H1 (cell line): ENCODE data around the gene ARHGAP15. TPM values are rescaled to one million over a fixed set of nuclear protein-coding genes. Genes with fewer than 3 reads are reported as not detected.

ENCODE experiments used
- CTCF ChIA-PET: fragments of 300-600 bp; sonication (Branson Sonifier 250); formaldehyde crosslinking; loops from one replicate; lab custom pipeline; 2021; ENCODE audit not compliant: partially characterized antibody; lab: Charles Lee
- POLR2A ChIA-PET: fragments of 300-600 bp; sonication (Branson Sonifier 250); formaldehyde crosslinking; loops from one replicate; lab custom pipeline; 2021; ENCODE audit warnings: inconsistent platforms; ENCODE audit not compliant: partially characterized antibody; lab: Charles Lee
- DNase-seq, 2 experiments: peaks; one replicate each; pipeline versions ENCODE4 v3.0.0 to v3.0.0-alpha.2; 2010 to 2022; ENCODE audit warnings: low spot score in 2 of 2, low read depth in 1 of 2, mixed read lengths in 1 of 2
- FAIRE-seq: peaks from 2 replicates; lab custom pipeline; 2011; peaks lifted over from hg19 to GRCh38; lab: Jason Lieb, UNC
- H2AFZ ChIP-seq: 2 replicates; pipeline ENCODE4 v1.8.1; 2012; ENCODE audit warnings: low read length, inconsistent platforms
- H2AK5ac ChIP-seq: 2 replicates; pipeline ENCODE4 v1.6.1; 2013; ENCODE audit warnings: low read depth, low read length
- H2BK120ac ChIP-seq: replicated peaks from 2 replicates; pipeline ENCODE3; 2013; ENCODE audit warnings: low read depth, low read length, inconsistent platforms
- H2BK12ac ChIP-seq: 2 replicates; pipeline ENCODE4 v1.6.1; 2013; ENCODE audit warnings: low read depth, low read length
- H2BK15ac ChIP-seq: 2 replicates; pipeline ENCODE4 v1.6.1; 2013; ENCODE audit warnings: low read length
- H2BK20ac ChIP-seq: 2 replicates; pipeline ENCODE4 v1.6.1; 2013; ENCODE audit warnings: low read length
- H2BK5ac ChIP-seq: 2 replicates; pipeline ENCODE4 v1.6.1; 2013; ENCODE audit warnings: low read depth, low read length
- H3K14ac ChIP-seq: 2 replicates; pipeline ENCODE4 v1.6.1; 2013; ENCODE audit warnings: inconsistent platforms; ENCODE audit not compliant: insufficient read length
- H3K18ac ChIP-seq: 2 replicates; pipeline ENCODE4 v1.6.1; 2013; ENCODE audit warnings: low read length; ENCODE audit errors: extremely low read depth
- H3K23ac ChIP-seq: 2 replicates; pipeline ENCODE4 v1.6.1; 2013; ENCODE audit warnings: inconsistent platforms; ENCODE audit not compliant: insufficient read length
- H3K23me2 ChIP-seq: 2 replicates; pipeline ENCODE4 v1.6.1; 2013; ENCODE audit warnings: low read depth, low read length
- H3K27ac ChIP-seq: 2 replicates; pipeline ENCODE4 v1.6.1; 2011; ENCODE audit warnings: low read depth, low read length, inconsistent platforms
- H3K27me3 ChIP-seq, 4 experiments: replicated peaks in 1 of 4; 1 replicate in 1 of 4; 2 replicates in 3 of 4; pipeline versions ENCODE4 v1.6.1 to v1.8.1; 2011 to 2013; ENCODE audit warnings: low read length in 3 of 4, mild to moderate bottlenecking in 3 of 4, inconsistent platforms in 2 of 4, mixed read lengths in 2 of 4, moderate library complexity in 1 of 4; ENCODE audit not compliant: control insufficient read depth in 3 of 4, insufficient read depth in 3 of 4; ENCODE audit errors: extremely low read depth in 1 of 4
- H3K36me3 ChIP-seq, 4 experiments: 2 replicates each; pipeline versions ENCODE4 v1.6.1 to v1.8.1; 2011 to 2013; ENCODE audit warnings: mild to moderate bottlenecking in 4 of 4, low read length in 3 of 4, moderate library complexity in 2 of 4, control low read depth in 1 of 4, inconsistent platforms in 1 of 4; ENCODE audit not compliant: insufficient read depth in 4 of 4, control insufficient read depth in 2 of 4
- H3K4ac ChIP-seq: replicated peaks from 2 replicates; pipeline ENCODE3; 2013; ENCODE audit warnings: low read length, low read depth, mixed read lengths, inconsistent platforms; ENCODE audit not compliant: insufficient read length
- H3K4me1 ChIP-seq, 4 experiments: replicated peaks in 1 of 4; 1 replicate in 1 of 4; 2 replicates in 3 of 4; pipeline versions ENCODE4 v1.6.1 to v1.8.1; 2011 to 2013; ENCODE audit warnings: low read length in 3 of 4, inconsistent platforms in 2 of 4, mixed read lengths in 1 of 4; ENCODE audit not compliant: insufficient read depth in 4 of 4, control insufficient read depth in 3 of 4
- H3K4me2 ChIP-seq, 2 experiments: 2 replicates each; pipeline versions ENCODE4 v1.6.1 to v1.8.1; 2011 to 2013; ENCODE audit warnings: low read depth in 2 of 2, low read length in 2 of 2, control low read depth in 1 of 2, inconsistent platforms in 1 of 2, mild to moderate bottlenecking in 1 of 2; ENCODE audit not compliant: insufficient read depth in 1 of 2
- H3K4me3 ChIP-seq, 4 experiments: fragments of 200-600, 300-600 bp in 1 of 4; sonication (generic), shearing (Covaris generic), sonication (Bioruptor Twin) in 1 of 4; 2 replicates each; pipeline versions ENCODE4 v1.5.1 to v1.8.1; 2011 to 2016; ENCODE audit warnings: low read length in 4 of 4, low read depth in 3 of 4, control low read depth in 2 of 4, inconsistent platforms in 2 of 4, mild to moderate bottlenecking in 2 of 4, mixed read lengths in 1 of 4, moderate library complexity in 1 of 4; ENCODE audit not compliant: insufficient read depth in 2 of 4; ENCODE audit errors: extremely low read depth in 1 of 4
- H3K56ac ChIP-seq: replicated peaks from 2 replicates; pipeline ENCODE3; 2013; ENCODE audit warnings: low read depth, mild to moderate bottlenecking, mixed read lengths, low read length, inconsistent platforms; ENCODE audit not compliant: insufficient read length
- H3K79me1 ChIP-seq: 2 replicates; pipeline ENCODE4 v1.6.1; 2013; ENCODE audit warnings: low read depth, low read length, control low read depth
- H3K79me2 ChIP-seq, 2 experiments: 2 replicates each; pipeline versions ENCODE4 v1.6.1 to v1.8.1; 2012 to 2013; ENCODE audit warnings: low read length in 2 of 2, mild to moderate bottlenecking in 2 of 2, inconsistent platforms in 1 of 2; ENCODE audit not compliant: insufficient read depth in 2 of 2, control insufficient read depth in 1 of 2
- H3K9ac ChIP-seq, 4 experiments: replicated peaks in 1 of 4; 1 replicate in 1 of 4; 2 replicates in 3 of 4; pipeline versions ENCODE4 v1.6.1 to v1.8.1; 2011 to 2013; ENCODE audit warnings: low read depth in 3 of 4, low read length in 3 of 4, control low read depth in 2 of 4, mild to moderate bottlenecking in 2 of 4, moderate library complexity in 2 of 4, inconsistent platforms in 1 of 4; ENCODE audit errors: extremely low read depth in 1 of 4
- H3K9me3 ChIP-seq, 2 experiments: 2 replicates each; pipeline versions ENCODE4 v1.6.1 to v1.8.1; 2012 to 2013; ENCODE audit warnings: mild to moderate bottlenecking in 2 of 2, moderate library complexity in 2 of 2, control low read depth in 1 of 2, inconsistent platforms in 1 of 2, low read depth in 1 of 2, low read length in 1 of 2, mixed read lengths in 1 of 2; ENCODE audit not compliant: insufficient read depth in 2 of 2
- H4K20me1 ChIP-seq, 2 experiments: replicated peaks in 1 of 2; 2 replicates each; pipeline versions ENCODE3 to v1.8.1; 2011 to 2013; ENCODE audit warnings: inconsistent platforms in 2 of 2, low read length in 2 of 2, mild to moderate bottlenecking in 1 of 2; ENCODE audit not compliant: insufficient read depth in 2 of 2, control insufficient read depth in 1 of 2
- H4K5ac ChIP-seq: 2 replicates; pipeline ENCODE4 v1.6.1; 2013; ENCODE audit warnings: low read length, low read depth, mixed read lengths, inconsistent platforms; ENCODE audit not compliant: insufficient read length
- H4K8ac ChIP-seq: 2 replicates; pipeline ENCODE4 v1.8.0; 2013; ENCODE audit warnings: mild to moderate bottlenecking, moderate library complexity, low read length, inconsistent platforms; ENCODE audit not compliant: insufficient read depth; ENCODE audit errors: extremely low read depth
- H4K91ac ChIP-seq: replicated peaks from 2 replicates; pipeline ENCODE3; 2013; ENCODE audit warnings: low read length, mixed read lengths, inconsistent platforms; ENCODE audit not compliant: insufficient read length
- CBX5 ChIP-seq: fragments of 300-800, 300-1000 bp; sonication (generic); IDR thresholded peaks from 2 replicates; pipeline ENCODE4 v1.7.1; 2016; ENCODE audit warnings: antibody characterized with exemption, low read length, low read depth
- HDAC2 ChIP-seq, 2 experiments: fragments of 300-600 bp in 1 of 2; sonication (generic) in 1 of 2; IDR thresholded peaks; 2 replicates each; pipeline ENCODE4 v1.6.1; 2011 to 2012; ENCODE audit warnings: low read depth in 2 of 2, low read length in 2 of 2, mild to moderate bottlenecking in 2 of 2, moderate library complexity in 2 of 2, borderline replicate concordance in 1 of 2, inconsistent platforms in 1 of 2
- KDM5A ChIP-seq: fragments of 200-600 bp; IDR thresholded peaks from 2 replicates; pipeline ENCODE4 v1.7.1; 2012; ENCODE audit warnings: mild to moderate bottlenecking, low read length, inconsistent platforms, mixed read lengths
- MAFK ChIP-seq: IDR thresholded peaks from 2 replicates; pipeline ENCODE4 v1.6.1; 2012; ENCODE audit warnings: low read depth, mild to moderate bottlenecking, improper control_type of control experiment, low read length
- NANOG ChIP-seq: IDR thresholded peaks from 2 replicates; pipeline ENCODE4 v1.6.1; 2011; ENCODE audit warnings: low read length, low read depth, mild to moderate bottlenecking, inconsistent platforms; ENCODE audit not compliant: insufficient read depth, poor library complexity, severe bottlenecking
- NRF1 ChIP-seq: IDR thresholded peaks from 2 replicates; pipeline ENCODE4 v1.6.1; 2011; ENCODE audit warnings: mild to moderate bottlenecking, low read depth, low read length, improper control_type of control experiment
- RAD21 ChIP-seq, 2 experiments: IDR thresholded peaks in 1 of 2; conservative IDR thresholded peaks in 1 of 2; 2 replicates each; pipeline ENCODE4 v1.6.1; 2011; ENCODE audit warnings: low read depth in 2 of 2, low read length in 2 of 2, improper control_type of control experiment in 1 of 2, inconsistent platforms in 1 of 2, mild to moderate bottlenecking in 1 of 2, moderate library complexity in 1 of 2
- SP2 ChIP-seq: IDR thresholded peaks from 2 replicates; pipeline ENCODE4 v1.6.1; 2012; ENCODE audit warnings: mild to moderate bottlenecking, low read length, inconsistent platforms
- TCF12 ChIP-seq: IDR thresholded peaks from 2 replicates; pipeline ENCODE4 v1.6.1; 2011; ENCODE audit warnings: low read depth, mild to moderate bottlenecking, low read length
- WGBS, 2 experiments: shearing (Covaris generic) in 1 of 2; methylation state at CpG; one replicate each; pipeline versions ENCODE4 v1.1.6 to v1.1.7; 2013 to 2015; ENCODE audit warnings: low lambda C conversion rate in 2 of 2, mixed read lengths in 2 of 2, inconsistent platforms in 1 of 2, low coverage in 1 of 2, missing lambda C conversion rate in 1 of 2; ENCODE audit not compliant: insufficient replicate concordance in 2 of 2, insufficient coverage in 1 of 2, insufficient read length in 1 of 2; ENCODE audit errors: extremely low coverage in 1 of 2, missing lambda C conversion rate in 1 of 2; 5-methylcytosine and 5-hydroxymethylcytosine counted together
- polyA plus RNA-seq, 7 experiments: library from polyadenylated mRNA; depleted of rRNA in 3 of 7; stranded (reverse) in 5 of 7; unstranded in 2 of 7; fragments of >200 nt in 5 of 7; fragments of 200-250 nt in 2 of 7; gene quantifications; 1 replicate in 5 of 7; 2 replicates in 1 of 7; 4 replicates in 1 of 7; pipeline versions ENCODE4 v1.2.1 to v1.2.3, GENCODE V29; 2011 to 2013; ENCODE audit warnings: missing spikeins in 2 of 7, mixed read lengths in 2 of 7
- total RNA-seq: library from RNA; stranded (reverse); fragmentation: NEBNext Ultra II Directional; extraction: Animal tissue kit (Norgen Biotek cat#: 25700); gene quantifications from 2 replicates; pipeline ENCODE4 v1.2.1, GENCODE V29; 2021
- TF ChIP-seq, protein P1 (sequence below): IDR thresholded peaks from 2 replicates; pipeline ENCODE4 v1.6.1; 2011; ENCODE audit warnings: low read length, improper control_type of control experiment

ARHGAP15 gene
- total and polyA plus RNA-seq, 2 of the 8 experiments (the other 6 are each of a cell fraction or from before 2014, with no cell fraction given) = not detected

- no peak for DNase-seq
- Histone ChIP-seq H3K9ac (no peak overlapping the region), H2BK120ac (no peak overlapping the region)
- TF ChIP-seq NANOG (no peak), SP2 (no peak), CBX5 (no peak), MAFK (no peak), KDM5A (no peak), NRF1 (no peak), HDAC2 (IDR thresholded peaks at IDR 0.05; ENCODE audit: borderline replicate concordance in 1 of 2, low read depth in 2 of 2, low read length in 2 of 2) (no peak), RAD21 (IDR thresholded peaks at IDR 0.05 in 1 of 2, conservative IDR thresholded peaks at IDR 0.05 in 1 of 2; ENCODE audit: low read depth in 2 of 2, low read length in 2 of 2) (no peak), TCF12 (no peak)
- TF ChIP-seq, protein P1, sequence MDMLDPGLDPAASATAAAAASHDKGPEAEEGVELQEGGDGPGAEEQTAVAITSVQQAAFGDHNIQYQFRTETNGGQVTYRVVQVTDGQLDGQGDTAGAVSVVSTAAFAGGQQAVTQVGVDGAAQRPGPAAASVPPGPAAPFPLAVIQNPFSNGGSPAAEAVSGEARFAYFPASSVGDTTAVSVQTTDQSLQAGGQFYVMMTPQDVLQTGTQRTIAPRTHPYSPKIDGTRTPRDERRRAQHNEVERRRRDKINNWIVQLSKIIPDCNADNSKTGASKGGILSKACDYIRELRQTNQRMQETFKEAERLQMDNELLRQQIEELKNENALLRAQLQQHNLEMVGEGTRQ = no peak
- TF ChIP-seq, all 59 proteins: peak for 0
- Histone ChIP-seq H4K91ac (no peak overlapping the region), H3K27me3 (no peaks in the 10 kb centered on the region), H4K5ac (no peak overlapping the region), H3K4me3 (no peak overlapping the region), H3K4ac (no peak overlapping the region), H3K23ac (no peak overlapping the region), H2AK5ac (no peak overlapping the region), H3K56ac (no peak overlapping the region), H2BK12ac (no peak overlapping the region), H2BK15ac (no peak overlapping the region), H3K9me3 (no peaks in the 10 kb centered on the region), H4K20me1 (no peaks in the 10 kb centered on the region), H2AFZ (no peak overlapping the region), H3K14ac (no peak overlapping the region), H3K4me1 (peaks cover 0 to 8% (median 4%) of the 10 kb centered on the region in 4 experiments; a peak in 3 of 7 replicates), H4K8ac (no peak overlapping the region), H2BK5ac (no peak overlapping the region), H3K79me1 (no peaks in the 10 kb centered on the region), H3K4me2 (no peak overlapping the region), H3K79me2 (no peaks in the 10 kb centered on the region), H3K23me2 (no peaks in the 10 kb centered on the region), H3K18ac (no peak overlapping the region), H2BK20ac (no peak overlapping the region), H3K36me3 (no peaks in the 10 kb centered on the region), H3K27ac (no peak overlapping the region)
- FAIRE-seq = no peak
- 94% methylated on average over 2 of the region's 2 CpGs; no CpG with 5 or more reads in 1 of the 2 experiments for WGBS, 2 experiments
- ChIA-PET POLR2A (no interaction called here), CTCF (no interaction called here)
Observed at GRCh38 chr2:143600116-143600515, 470.9 kb downstream of the ARHGAP15 start.
